ENCODE results near the gene EIF3B.

GRCh38 chr7:2376351-2377154 is 21.9 kb downstream of the EIF3B start:
- TF ChIP-seq CTCF (IDR thresholded peaks at IDR 0.05; ENCODE audit: low read depth, low read length, missing input control) (no peak), GABPA (IDR thresholded peaks at IDR 0.05 in 1 of 2, conservative IDR thresholded peaks at IDR 0.05 in 1 of 2) (no peak), ATF3 (IDR thresholded peaks at IDR 0.05) (no peak), RAD21 (IDR thresholded peaks at IDR 0.05) (peak in 1 of 2 donors; percentile 12), TAF1 (conservative IDR thresholded peaks at IDR 0.05) (no peak), REST (IDR thresholded peaks at IDR 0.05) (no peak), NR2F2 (IDR thresholded peaks at IDR 0.05) (no peak), ZBTB33 (IDR thresholded peaks at IDR 0.05) (no peak), MAX (IDR thresholded peaks at IDR 0.05) (no peak), SP1 (IDR thresholded peaks at IDR 0.05) (peak; percentile 72), FOXA1 (IDR thresholded peaks at IDR 0.05) (no peak), RXRA (IDR thresholded peaks at IDR 0.05) (peak; percentile 87 to 92)

Data from liver (tissue), 3 donors.